BLaER1 (cell line): ENCODE results near the gene RBPJL.

ENCODE experiments used
- H3K27ac ChIP-seq: shearing (Covaris generic); formaldehyde crosslinking; 2 replicates; pipeline ENCODE4 v1.8.1; 2022
- H3K27me3 ChIP-seq: shearing (Covaris generic); formaldehyde crosslinking; 2 replicates; pipeline ENCODE4 v1.8.1; 2022
- H3K36me3 ChIP-seq: shearing (Covaris generic); formaldehyde crosslinking; 2 replicates; pipeline ENCODE4 v1.8.1; 2022
- H3K4me1 ChIP-seq: shearing (Covaris generic); formaldehyde crosslinking; 2 replicates; pipeline ENCODE4 v1.8.1; 2022
- H3K4me2 ChIP-seq: shearing (Covaris generic); formaldehyde crosslinking; 2 replicates; pipeline ENCODE4 v1.8.1; 2022
- H3K4me3 ChIP-seq: shearing (Covaris generic); formaldehyde crosslinking; 2 replicates; pipeline ENCODE4 v1.8.1; 2022
- H3K9ac ChIP-seq: shearing (Covaris generic); formaldehyde crosslinking; 2 replicates; pipeline ENCODE4 v1.8.1; 2022
- H3K9me3 ChIP-seq: shearing (Covaris generic); formaldehyde crosslinking; 2 replicates; pipeline ENCODE4 v1.8.1; 2022
- H4K20me1 ChIP-seq: shearing (Covaris generic); formaldehyde crosslinking; 2 replicates; pipeline ENCODE4 v1.8.1; 2022
- Cebpa-rat ChIP-seq: shearing (Covaris generic); IDR thresholded peaks from 2 replicates; pipeline ENCODE4 v1.8.1; 2022

Gene RBPJL

GRCh38 chr20:45304464-45304999 lies 2.1 kb upstream of the RBPJL start:
- Histone ChIP-seq H3K27ac (no peak overlapping the region), H3K4me1 (peaks cover 26% of the 10 kb centered on the region), H3K4me2 (no peak overlapping the region), H4K20me1 (no peaks in the 10 kb centered on the region), H3K9me3 (no peaks in the 10 kb centered on the region), H3K36me3 (no peaks in the 10 kb centered on the region), H3K9ac (no peak overlapping the region), H3K27me3 (peaks cover 6% of the 10 kb centered on the region; the same call in 1 of the 2 replicates), H3K4me3 (no peak overlapping the region)
- TF ChIP-seq Cebpa-rat: no peak

DNA sequence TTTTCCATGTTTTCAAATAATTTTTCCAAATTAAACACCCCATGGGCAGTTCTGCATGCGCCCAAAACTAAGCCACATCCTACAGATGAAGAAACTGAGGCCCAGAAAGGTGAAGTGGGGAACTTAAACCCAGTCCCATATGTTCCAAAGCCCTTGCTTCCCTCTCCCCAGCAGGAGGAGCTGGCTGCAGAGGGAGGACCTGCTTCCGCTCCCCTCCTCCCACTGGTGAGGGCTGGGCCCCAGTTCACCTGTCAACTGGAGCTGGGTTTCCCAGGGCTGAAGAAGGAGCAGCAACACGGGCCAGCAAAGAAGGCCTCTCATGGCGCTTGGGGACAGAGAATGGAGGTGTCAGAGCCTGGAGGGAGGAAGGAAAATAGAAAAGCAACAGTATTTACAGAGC lies 1.4 kb upstream of the RBPJL start:
- Histone ChIP-seq H3K36me3 (no peaks in the 10 kb centered on the region), H3K4me2 (no peak overlapping the region), H3K9me3 (no peaks in the 10 kb centered on the region), H4K20me1 (no peaks in the 10 kb centered on the region), H3K4me3 (no peak overlapping the region), H3K4me1 (peaks cover 34% of the 10 kb centered on the region), H3K27me3 (peaks cover 6% of the 10 kb centered on the region; the same call in 1 of the 2 replicates), H3K9ac (no peak overlapping the region), H3K27ac (no peak overlapping the region)
- no peak for TF ChIP-seq Cebpa-rat

- Histone ChIP-seq H3K4me3 (no peak overlapping the region), H4K20me1 (no peaks in the 10 kb centered on the region), H3K4me1 (peaks cover 51% of the 10 kb centered on the region), H3K27me3 (peaks cover 6% of the 10 kb centered on the region; the same call in 1 of the 2 replicates), H3K9me3 (no peaks in the 10 kb centered on the region), H3K36me3 (no peaks in the 10 kb centered on the region), H3K9ac (no peak overlapping the region), H3K4me2 (peak overlapping the region; percentile 59; the same call in 1 of the 2 replicates), H3K27ac (no peak overlapping the region)
- TF ChIP-seq Cebpa-rat: no peak
Observed at GRCh38 chr20:45307076-45307640, 518 bp downstream of the RBPJL start.

GRCh38 chr20:45308117-45308778 lies 1.6 kb downstream of the RBPJL start, which contains the start of gene MATN4:
Gene MATN4 (minus strand): TSS chr20:45308299. CDS start chr20:45305582, 2,717 bp downstream.
- no peaks in the 10 kb centered on the region for H4K20me1 ChIP-seq
- peaks cover 59% of the 10 kb centered on the region for H3K4me1 ChIP-seq
- no peak within 1 kb of the TSS for H3K9ac ChIP-seq
- H3K9me3 ChIP-seq: no peaks in the 10 kb centered on the region
- peak within 1 kb of the TSS; percentile 59 for H3K4me2 ChIP-seq
- TF ChIP-seq Cebpa-rat: no peak
- H3K36me3 ChIP-seq: no peaks in the 10 kb centered on the region
- no peak within 1 kb of the TSS for H3K4me3 ChIP-seq
- H3K27me3 ChIP-seq: peaks cover 6% of the 10 kb centered on the region; the same call in 1 of the 2 replicates
- no peak within 1 kb of the TSS for H3K27ac ChIP-seq

DNA sequence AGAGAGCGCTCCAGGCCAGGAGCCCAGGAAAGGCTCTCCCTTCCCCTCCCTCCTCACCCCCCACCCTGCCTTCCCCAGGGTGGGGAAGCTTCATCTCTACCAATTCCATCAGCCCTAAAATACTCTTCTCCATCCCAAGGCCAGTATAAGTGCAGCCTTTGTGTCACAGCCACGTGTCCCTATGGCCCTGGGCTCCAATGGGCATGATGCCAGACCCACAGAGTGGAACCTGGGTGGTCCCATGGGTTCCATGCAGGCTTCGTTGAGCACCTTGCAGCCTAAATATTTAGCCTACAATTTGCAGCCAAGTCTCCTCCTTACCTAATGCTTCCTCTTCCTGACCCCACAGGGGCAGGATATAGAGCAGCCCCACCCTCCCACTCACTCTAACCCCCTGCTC lies 2.4 kb downstream of the RBPJL start:
- Histone ChIP-seq H3K27me3 (peaks cover 6% of the 10 kb centered on the region; the same call in 1 of the 2 replicates), H3K27ac (no peak overlapping the region), H3K36me3 (no peaks in the 10 kb centered on the region), H3K4me1 (peaks cover 68% of the 10 kb centered on the region), H3K4me3 (no peak overlapping the region), H4K20me1 (no peaks in the 10 kb centered on the region), H3K4me2 (peak overlapping the region; percentile 59), H3K9me3 (no peaks in the 10 kb centered on the region), H3K9ac (no peak overlapping the region)
- TF ChIP-seq Cebpa-rat: no peak

DNA sequence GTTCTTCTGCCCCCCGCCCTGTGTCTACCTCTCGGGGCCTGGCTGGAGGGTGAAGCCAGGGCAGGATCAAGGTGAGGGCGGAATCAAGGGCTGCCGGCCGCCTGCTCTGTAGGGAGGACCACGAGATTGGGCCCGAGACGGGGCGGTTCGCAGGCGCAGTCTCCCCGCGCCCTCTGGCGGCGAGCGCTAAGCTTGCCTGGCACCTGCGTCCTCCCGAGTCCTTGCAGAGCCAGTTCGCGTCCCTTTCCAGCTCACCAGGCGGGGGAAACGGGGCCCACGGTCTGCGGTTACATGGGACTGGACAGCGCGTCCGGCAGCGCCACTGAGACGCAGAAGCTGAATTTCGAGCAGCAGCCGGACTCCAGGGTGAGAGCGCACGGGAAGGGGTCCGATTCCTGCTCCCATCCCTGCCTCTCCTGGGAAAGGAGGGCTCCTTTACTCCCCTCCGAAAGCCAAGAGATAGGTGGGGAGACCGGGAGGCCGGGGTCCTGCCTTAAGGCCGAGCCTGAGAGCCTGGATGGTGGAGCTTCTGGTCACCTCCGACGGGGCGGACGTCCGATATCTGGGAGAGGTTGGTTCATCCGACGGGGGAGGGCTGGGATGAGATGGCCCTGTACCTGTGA lies 5.1 kb downstream of the RBPJL start:
- Histone ChIP-seq H3K4me1 (peaks cover 75% of the 10 kb centered on the region), H3K9ac (no peak overlapping the region), H3K36me3 (no peaks in the 10 kb centered on the region), H3K4me3 (no peak overlapping the region), H3K27me3 (peaks cover 6% of the 10 kb centered on the region; the same call in 1 of the 2 replicates), H3K27ac (no peak overlapping the region), H4K20me1 (no peaks in the 10 kb centered on the region), H3K4me2 (peak overlapping the region; percentile 59), H3K9me3 (no peaks in the 10 kb centered on the region)
- no peak for TF ChIP-seq Cebpa-rat

DNA sequence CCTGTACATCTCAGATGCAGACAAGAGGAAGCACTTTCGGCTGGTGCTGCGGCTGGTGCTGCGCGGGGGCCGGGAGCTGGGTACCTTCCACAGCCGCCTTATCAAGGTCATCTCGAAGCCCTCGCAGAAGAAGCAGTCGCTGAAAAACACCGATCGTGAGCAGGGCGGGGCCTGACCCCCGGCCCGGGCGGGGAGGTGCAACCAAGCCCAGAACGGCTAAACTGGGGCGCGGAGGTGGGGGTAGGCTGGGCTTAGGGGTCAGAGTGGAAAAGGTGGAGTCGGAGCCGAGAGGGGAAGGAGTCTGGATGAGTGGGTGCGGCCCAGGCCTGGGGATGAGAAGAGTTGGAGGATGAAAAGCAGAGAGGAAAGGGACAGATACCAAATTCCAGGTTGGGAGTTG lies 5.6 kb downstream of the RBPJL start:
- no peaks in the 10 kb centered on the region for H3K9me3 ChIP-seq
- H3K36me3 ChIP-seq: no peaks in the 10 kb centered on the region
- TF ChIP-seq Cebpa-rat: no peak
- peaks cover 2% of the 10 kb centered on the region; the same call in 1 of the 2 replicates for H3K27me3 ChIP-seq
- peaks cover 74% of the 10 kb centered on the region for H3K4me1 ChIP-seq
- H3K27ac ChIP-seq: no peak overlapping the region
- peak overlapping the region; percentile 59; the same call in 1 of the 2 replicates for H3K4me2 ChIP-seq
- H4K20me1 ChIP-seq: no peaks in the 10 kb centered on the region
- H3K4me3 ChIP-seq: no peak overlapping the region
- H3K9ac ChIP-seq: no peak overlapping the region

DNA sequence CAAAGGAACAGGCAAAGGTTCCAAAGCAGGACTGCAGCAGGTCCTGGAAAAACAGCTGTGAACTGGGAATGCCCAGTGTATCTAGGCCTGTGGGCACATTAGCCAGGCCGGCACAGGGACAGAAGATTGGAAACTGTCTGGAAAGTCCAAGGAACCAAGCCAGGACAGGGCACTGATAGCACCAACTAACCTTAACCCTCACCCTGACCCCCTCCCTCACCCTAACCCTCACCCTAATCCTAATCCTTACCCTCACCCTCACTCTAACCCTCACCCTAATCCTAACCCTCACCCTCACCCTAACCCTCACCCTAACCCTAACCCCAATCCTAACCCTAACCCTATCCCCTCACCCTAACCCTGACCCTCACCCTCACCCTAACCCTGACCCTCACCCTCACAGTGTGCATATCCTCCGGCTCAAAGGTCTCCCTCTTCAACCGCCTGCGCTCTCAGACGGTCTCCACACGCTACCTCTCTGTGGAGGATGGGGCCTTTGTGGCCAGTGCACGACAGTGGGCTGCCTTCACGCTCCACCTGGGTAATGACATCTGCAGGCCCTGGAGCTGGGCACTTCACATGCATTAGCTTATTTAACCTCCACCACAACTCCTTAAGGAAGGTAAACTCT lies 6.5 kb downstream of the RBPJL start:
- Histone ChIP-seq H3K4me2 (peak overlapping the region; percentile 76), H3K9ac (no peak overlapping the region), H3K27me3 (no peaks in the 10 kb centered on the region), H3K4me3 (no peak overlapping the region; the same call in 1 of the 2 replicates), H3K4me1 (peaks cover 74% of the 10 kb centered on the region), H3K36me3 (no peaks in the 10 kb centered on the region), H3K27ac (peak overlapping the region; percentile 58; the same call in 1 of the 2 replicates), H3K9me3 (no peaks in the 10 kb centered on the region), H4K20me1 (no peaks in the 10 kb centered on the region)
- no peak for TF ChIP-seq Cebpa-rat

DNA sequence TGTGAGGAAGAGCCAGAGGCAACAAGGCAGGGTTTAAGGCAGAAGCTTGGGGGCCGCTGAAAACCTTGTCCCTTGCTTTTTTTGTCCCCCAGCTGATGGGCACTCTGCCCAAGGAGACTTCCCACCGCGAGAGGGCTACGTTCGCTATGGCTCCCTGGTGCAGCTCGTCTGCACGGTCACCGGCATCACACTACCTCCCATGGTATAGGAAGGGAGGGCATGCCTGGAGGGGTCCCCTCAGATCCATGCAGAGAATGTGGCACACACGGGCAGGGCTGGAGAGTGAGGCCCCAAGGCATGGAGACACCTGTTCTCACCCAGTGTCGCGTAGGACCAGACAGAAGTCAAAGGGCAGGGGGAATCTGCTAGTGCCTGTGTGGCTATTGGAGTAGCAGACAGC lies 7.3 kb downstream of the RBPJL start:
- peak overlapping the region; percentile 76 for H3K4me2 ChIP-seq
- peaks cover 74% of the 10 kb centered on the region for H3K4me1 ChIP-seq
- peak overlapping the region; percentile 58 for H3K27ac ChIP-seq
- no peak overlapping the region; the same call in 1 of the 2 replicates for H3K4me3 ChIP-seq
- no peaks in the 10 kb centered on the region for H4K20me1 ChIP-seq
- no peaks in the 10 kb centered on the region for H3K9me3 ChIP-seq
- TF ChIP-seq Cebpa-rat: no peak
- H3K27me3 ChIP-seq: no peaks in the 10 kb centered on the region
- H3K36me3 ChIP-seq: no peaks in the 10 kb centered on the region
- H3K9ac ChIP-seq: 0 out of 2 replicates have a peak overlapping the region, but pooled peaks have one; percentile 25
